GM18951 (cell line): ENCODE data around the gene CKB.

ENCODE experiments used
- POLR2A ChIP-seq: IDR thresholded peaks from 4 replicates; pipeline ENCODE4 v1.6.1; 2011; ENCODE audit warnings: mild to moderate bottlenecking; ENCODE audit not compliant: insufficient read length, insufficient read depth; ENCODE audit errors: extremely low read depth
- in situ Hi-C: fragments of 300-500 bp; cut with MboI; formaldehyde crosslinking; loops from one replicate; pipeline ENCODE4 v1.12.0; 2022; ENCODE audit warnings: low sequenced_read_pairs, mixed read lengths, inconsistent platforms; ENCODE audit not compliant: unreplicated experiment

CKB gene

DNA sequence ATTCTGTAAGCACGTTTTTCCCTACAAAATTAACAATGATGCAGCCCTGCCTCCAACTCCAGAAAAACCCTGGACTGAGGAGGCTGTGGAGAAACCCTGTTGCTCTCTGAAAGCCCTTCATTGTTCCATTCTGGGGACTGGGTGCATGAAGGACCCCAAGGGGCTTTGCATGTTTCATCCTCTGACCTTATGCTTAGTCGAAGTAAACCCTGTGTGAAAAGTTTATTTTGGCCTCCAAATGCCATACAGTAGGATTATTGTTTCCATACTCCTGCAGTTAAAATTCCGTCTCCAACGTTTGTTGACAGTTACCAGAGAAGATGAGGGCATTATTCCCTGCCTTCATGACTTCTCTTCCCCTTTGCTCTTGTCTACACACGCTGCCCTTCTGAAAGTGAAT, 46.0 kb downstream of the CKB start:
- in situ Hi-C loops: no loop called here
- no peak for TF ChIP-seq POLR2A

DNA sequence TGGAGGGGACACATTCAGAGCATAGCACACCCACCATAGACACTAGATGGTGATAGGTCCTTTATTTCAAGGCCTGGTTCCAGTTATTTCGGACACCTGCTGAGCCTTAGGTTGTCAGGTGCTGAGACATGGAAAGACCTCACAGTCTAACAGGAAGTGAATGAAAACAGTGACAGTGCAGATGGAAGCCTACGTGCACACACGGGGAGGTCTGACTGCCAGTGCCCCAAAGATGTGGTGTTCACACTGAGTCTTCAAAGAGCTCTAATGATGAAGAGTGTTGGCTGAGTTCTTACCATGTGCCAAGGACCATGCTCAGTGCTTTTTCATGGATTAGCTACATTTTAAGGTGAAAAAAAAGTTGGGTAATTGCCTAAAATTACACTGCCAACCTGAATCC, 46.6 kb downstream of the CKB start:
- in situ Hi-C loops: no loop called here
- TF ChIP-seq POLR2A: no peak

DNA sequence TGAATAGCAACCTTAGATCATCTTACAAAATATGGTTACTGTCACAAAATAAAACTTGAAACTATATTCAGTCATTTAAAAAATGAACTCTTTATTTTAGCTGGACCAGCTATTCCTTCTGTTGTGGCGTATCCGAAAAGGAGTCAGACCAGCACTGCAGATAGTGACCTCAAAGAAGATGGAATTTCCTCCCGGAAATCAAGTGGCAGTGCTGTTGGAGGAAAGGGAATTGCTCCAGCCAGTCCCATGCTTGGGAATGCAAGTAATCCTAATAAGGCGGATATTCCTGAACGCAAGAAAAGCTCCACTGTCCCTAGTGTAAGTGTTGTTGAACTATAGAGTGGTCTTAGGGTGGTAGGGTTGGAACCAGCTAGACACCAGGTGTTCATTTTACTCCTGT, 47.7 kb downstream of the CKB start:
- TF ChIP-seq POLR2A: no peak
- in situ Hi-C loops: no loop called here

DNA sequence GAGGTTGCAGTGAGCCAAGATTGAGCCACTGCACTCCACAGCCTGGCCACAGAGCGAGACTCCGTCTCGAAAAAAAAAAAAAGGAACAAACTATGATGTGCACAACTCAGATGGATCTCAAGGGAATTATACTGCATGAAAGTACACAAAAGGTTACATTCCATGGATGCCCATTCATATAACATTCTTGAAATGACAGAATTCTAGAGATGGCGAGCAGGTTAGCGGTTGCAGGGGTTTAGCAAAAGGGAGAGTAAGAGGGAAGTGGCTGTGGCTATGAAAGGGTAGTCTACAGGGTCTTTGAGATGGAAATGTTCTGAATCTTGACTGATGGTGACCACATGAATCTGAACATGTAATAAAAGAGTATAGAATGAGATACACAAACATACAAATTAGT, 49.7 kb downstream of the CKB start:
- in situ Hi-C loops: no loop called here
- no peak for TF ChIP-seq POLR2A
